Activated CD8-positive, alpha-beta memory T cell treated with anti-CD3 and anti-CD28 coated beads for 4 hours (primary cell): ENCODE results near the gene IFT27.

ENCODE experiments used
- DNase-seq, 2 donors: peaks; one replicate each; pipeline ENCODE4 v3.0.0-alpha.2; 2020; ENCODE audit warnings: low read depth in 2 of 2

IFT27 gene

DNA sequence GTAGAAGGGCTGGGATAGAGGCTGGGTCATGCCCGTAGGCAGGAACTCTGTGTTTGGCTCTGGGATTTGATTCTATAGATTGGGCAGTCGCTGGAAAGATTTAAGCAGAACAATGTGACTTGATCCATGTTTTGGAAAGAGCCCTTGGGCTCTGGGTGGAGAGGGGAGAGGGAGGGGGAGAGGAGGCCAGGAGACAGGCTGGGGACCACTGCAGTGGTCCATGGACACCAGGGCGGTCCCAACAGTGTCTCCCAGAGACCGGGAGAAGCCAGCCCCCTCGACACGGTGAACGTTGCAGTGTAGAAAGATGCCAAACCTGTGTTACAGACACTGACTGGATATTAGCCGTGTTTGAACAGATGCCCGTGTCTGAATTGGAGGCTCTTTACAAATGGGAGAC is 21.5 kb upstream of the IFT27 start:
- DNase-seq, result no peak

DNA sequence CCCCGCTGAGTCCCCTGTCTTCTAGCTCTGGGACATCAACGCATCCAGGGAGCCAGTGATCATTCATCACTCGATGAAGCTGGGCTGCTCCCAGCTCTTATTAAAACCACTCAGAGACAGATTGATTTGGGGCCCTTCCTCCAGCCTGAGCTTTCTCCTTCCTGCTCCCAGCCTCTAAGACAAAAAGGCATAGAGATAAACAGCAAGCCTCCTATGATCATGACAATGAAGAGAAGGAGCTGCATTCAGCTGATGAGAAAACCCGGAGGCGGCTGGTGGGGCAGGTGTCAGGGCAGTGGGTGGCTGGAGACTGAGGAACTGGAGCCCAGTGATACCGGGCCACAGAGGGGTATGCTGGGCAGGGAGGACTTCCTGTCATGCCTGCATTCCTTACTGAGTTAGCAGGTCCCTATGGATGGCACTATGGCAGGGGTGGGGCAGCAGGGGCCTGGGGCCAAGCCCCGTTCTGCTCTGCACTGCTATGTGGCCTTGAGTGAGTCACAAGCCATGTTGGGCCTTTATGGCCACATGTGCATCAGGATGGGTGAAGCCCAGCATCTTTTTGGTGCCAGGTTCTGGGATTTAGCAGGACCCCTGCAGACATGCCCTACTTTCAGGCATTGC is 20.7 kb upstream of the IFT27 start:
- no peak for DNase-seq

DNA sequence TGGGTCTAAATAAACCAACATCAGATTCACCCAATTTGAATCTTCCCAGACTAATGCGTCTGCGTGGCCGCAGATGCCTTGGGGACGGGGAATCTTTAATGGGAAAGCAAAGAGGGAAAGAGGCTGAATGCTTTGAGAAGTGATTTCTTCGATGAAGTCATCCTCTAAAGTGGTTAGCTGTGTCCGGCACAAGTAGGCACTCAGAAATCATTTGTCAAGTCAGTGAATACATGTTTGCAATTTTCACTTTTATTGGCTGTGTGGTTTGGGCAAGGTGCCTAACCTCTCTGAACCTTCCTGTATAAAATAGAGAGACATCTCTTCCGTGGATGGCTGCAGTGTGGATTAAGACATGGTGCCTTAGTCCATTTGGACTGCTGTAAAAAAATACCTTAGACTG is 19.7 kb upstream of the IFT27 start:
- DNase-seq, result no peak

DNA sequence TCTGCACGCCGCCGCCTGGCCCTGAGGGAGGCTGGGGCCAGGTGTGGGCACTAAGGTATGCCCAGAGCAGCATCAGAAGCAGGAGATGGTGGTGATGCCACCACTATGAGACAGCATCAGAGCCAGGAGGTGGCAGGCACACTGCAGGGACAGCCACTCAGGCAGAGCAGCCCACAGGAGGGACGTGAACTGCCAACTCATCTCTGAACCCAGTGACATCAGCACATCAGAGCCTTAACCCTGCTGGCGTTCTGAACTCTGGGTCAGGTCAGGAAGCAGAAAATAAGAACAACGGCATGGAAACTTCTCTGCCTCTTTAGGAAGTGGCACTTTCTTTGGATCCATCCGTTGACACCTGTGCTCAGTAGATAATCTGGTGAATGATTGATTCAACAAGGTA is 14.7 kb upstream of the IFT27 start:
- no peak for DNase-seq

DNA sequence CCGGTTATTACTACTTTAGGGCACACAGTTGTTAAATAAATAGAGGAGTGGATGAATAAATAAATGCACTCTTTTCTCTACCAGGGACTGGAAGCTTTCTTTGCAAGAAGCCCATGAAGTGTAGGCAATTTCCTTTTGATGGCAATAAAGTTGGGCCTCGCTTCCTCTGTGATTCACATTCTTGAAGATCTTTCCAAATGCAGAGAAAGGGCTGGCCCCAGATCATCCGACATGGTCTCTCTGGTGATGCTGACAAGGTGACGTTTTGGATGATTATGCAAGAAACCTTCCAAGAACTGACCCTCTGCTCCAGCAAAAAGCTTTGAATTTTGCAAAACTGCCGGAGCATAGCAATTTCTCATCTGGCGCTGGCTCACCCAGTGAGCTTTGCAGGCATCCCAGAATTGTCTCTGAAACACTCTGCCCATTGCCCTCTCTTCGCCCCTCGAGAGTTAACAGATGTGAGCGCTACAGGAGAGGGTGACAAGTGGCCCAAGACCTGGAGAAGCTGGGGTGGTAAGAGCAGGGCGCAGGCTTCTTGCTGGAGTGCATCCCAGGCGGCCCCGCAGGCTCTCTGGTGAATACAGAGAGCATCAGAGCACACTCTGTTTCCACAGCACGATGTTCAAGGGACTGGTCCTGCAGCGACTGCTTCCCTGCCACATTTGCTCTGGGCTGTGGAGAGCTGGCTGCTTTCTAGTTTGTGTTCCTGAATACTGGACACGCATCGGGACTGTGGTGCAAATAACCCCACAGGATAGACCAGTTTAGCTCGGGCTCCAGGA is 11.5 kb upstream of the IFT27 start:
- DNase-seq, result no peak

DNA sequence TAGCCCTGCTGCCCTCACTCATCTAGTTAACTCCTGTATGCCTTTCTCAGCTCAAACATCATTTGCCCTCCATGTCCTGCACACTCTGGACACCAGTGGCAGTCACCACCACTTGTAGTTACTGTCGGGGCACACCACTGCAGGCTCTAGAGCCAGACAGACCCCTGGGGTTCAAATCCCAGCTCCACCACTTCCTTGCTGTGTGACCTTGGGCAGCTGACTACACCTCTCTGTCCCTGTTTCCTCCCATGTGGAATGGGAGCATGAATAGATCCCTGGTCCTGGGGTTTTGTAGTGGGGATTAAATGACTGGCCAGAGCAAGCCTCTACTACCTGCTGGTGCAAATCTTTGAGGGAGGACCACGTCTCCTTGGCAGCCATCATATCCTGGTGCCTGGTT is 7.8 kb upstream of the IFT27 start:
- no peak for DNase-seq

DNA sequence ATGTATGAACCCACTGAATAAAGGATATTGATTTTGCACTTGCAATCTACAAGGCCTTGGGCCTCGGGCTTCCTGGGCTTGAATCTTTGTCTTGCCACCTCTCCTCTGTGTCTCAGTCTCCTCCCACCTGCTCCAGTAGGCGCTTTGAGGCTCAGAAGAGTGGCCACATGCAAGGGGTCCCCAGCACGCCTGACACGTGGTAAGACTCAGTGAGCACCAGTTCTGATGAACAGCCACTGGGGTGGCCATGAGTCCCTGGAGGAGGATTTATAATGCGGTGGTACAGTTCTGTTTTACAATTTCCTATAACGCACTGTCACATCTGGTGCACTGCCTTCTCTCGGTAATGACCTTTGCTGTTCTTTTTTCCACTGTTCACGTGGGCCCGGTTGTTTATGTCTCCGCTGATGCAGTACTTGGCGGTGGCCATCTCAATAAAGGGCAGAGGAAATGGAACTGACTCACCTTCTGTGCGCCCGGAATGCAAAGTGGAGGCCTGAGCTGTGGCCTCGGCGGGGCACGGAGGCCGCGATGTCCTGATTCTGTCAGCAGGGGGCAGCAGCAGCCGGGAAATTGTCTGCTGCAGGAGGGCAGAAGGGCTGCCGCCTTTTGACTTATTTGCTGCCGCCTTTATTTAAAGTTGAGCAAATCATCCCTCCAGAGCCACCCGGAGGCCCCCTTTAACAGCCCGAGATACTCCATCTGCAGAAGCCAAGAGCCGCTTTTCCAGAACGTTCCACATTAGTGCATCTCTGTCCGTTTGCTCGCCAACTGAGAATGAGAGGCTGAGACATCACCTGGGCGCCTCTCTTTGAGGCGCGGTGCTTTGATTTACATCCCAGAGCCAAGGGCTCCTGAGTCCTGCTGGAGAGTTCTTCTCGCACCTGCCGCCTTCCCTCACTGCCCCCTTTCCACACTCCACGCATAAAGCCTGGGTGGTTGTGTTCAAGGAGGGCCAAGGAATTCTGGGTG is 6.0 kb upstream of the IFT27 start:
- peak; percentile 71 to 82 for DNase-seq

DNA sequence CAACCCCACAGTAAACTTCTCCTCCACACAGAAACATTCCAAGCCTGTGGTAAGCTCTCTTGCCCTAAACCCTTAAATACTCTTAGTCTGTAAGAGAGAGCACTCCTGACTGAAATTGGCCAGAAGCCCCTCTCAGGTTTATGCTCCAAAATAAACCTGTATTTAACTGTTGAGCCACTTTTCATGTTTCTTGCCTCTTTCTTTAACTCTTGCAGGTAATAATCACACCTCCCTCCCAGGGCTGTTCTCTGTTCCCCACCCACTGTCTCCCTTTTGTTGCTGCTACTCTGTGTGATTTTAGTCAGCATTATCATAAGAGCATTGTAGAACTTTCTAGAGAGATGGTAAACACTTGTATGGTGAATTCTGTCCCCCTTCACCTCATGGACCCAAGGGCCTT is 2.1 kb upstream of the IFT27 start:
- DNase-seq, result no peak

DNA sequence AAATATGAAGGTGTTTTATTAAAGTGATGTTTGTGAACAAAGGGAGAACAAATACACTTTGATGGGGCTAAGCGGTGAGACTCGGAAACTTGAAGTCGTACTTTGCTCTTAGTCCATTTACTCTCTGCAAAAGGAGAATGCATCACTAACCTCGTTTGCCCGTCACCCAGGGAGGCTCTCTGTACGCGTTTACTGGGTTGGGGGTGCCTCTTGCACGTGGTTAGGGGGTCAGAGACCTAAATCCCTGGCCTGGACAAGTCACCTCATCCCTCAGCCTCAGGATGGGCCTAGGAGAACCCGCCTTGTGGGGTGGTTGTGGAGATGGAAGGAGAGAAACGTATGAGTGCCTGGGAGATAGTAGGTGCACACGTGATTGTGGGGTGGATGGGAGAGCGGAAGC is 803 bp upstream of the IFT27 start:
- no peak for DNase-seq

DNA sequence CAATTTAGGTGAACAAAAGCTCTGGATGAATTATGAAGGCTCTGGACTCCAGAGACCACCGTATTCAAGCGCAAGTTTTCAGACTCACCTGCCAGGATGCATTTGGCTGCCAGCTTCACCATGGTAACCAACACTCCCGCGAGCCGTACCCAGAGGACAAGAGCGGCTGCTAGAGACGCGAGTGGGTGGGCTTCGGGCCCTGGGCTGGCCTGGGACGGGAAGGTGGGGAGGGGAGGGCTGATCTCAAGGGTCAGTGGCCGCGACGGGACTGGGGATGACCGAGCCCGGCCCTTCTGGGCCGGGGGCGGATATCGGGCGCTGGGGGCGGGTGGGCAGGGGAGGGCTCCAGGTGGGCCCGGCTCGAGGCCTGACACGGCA is 344 bp downstream of the IFT27 start:
- DNase-seq, result no peak

DNA sequence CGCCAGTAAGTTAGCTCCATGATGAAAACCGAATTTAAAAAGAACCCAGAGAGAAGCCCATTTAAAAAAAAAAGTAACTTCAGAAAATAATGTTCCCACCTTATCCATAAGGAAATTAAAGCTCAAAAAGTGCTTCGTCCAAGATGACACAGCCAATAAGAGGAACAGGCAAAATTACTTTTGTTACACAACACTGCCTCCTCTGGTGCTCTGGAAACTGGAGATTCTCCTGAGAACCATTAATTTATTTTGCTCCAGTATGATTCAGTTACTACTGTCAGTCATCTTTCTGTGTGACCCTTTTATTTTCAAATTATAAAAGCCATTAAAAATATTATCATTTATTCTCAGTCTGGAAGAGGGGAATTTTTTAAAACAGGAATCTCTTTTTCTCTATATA is 2.0 kb downstream of the IFT27 start:
- no peak for DNase-seq

DNA sequence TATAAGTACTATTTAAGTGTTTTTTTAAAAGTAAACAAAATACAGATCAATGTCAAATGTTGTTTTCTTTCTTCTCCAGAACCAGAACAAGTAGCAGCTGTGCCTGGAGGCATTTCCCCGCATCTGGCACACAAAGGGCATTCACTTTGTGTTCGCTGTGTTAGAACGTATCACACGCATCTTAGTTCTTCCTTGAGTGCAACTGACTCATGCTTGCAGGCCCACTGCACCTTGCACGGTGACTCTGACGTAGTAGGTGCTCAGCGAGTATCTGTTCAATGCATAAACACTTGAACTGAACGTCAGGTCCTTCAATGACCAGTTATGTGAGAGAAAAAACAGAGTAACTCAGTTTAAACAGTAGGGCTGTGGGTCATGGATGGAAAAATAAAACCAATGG is 3.5 kb downstream of the IFT27 start:
- no peak for DNase-seq

DNA sequence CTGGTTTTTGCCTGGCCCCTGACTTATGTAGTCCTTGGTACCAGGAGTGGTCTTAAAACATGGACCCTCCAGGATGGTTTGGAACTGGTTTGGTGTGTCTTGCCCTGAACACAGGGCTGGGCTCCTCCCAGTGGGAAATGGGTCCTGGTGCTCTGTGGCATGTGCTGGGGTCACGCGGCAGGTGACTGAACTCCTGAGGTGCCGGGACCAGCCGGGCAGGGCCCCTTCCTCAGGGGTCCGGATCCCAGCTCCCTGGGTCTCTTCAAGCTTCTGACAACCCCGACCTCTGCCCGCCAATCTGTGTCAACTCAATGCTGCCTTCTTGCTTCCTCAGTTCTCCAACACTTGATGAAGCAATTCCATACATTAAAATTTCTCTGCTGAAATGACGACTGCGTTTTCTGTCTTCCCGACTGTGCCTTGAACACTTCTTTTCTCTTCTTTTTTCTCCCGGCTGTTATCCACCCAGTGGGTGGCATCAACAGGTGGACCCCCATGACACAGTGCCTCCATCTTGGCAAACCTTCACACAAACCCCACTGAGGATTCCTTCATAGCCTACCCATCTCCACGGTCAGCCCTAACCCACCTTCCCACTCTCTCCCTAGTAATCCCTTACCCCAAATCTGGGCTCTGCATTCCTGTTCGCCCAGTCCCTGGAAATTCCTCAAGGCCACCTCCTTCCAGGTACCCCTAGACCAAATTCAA is 4.4 kb downstream of the IFT27 start:
- no peak for DNase-seq

DNA sequence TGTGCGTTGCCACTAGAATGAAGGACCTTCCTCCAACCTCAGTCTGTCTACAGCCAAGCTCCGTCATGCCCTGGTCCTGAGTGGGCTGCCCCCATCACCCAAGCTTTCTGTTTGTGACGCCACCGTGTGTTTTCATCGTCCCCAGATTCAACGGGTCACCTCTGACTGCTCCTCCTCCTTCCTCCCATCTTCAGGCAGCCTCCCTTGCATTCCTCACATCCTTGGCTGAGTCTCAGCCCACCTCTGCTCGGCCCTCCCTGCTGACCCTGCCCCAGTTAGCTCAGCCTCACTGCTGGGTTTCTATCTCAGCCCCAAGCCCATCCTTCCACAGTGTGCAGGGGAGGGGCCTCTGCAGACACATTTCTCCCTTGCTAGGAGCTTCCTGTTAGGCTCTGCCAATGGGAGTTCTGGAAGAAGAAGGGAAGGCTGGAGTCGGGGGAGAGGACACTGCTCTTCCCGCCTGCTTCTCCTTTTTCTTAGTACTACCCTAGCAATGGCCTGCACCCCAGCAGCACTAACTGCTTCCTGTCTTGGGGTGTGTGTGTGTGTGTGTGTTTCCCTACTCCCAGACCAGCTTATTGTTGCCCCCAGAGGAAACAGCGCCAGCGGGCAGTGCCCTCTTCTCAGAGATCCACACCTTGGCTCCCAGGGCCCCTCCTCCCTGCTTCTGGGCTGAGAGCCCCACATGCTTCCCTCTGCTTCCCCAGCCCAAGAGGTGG is 5.2 kb downstream of the IFT27 start:
- DNase-seq, result no peak

DNA sequence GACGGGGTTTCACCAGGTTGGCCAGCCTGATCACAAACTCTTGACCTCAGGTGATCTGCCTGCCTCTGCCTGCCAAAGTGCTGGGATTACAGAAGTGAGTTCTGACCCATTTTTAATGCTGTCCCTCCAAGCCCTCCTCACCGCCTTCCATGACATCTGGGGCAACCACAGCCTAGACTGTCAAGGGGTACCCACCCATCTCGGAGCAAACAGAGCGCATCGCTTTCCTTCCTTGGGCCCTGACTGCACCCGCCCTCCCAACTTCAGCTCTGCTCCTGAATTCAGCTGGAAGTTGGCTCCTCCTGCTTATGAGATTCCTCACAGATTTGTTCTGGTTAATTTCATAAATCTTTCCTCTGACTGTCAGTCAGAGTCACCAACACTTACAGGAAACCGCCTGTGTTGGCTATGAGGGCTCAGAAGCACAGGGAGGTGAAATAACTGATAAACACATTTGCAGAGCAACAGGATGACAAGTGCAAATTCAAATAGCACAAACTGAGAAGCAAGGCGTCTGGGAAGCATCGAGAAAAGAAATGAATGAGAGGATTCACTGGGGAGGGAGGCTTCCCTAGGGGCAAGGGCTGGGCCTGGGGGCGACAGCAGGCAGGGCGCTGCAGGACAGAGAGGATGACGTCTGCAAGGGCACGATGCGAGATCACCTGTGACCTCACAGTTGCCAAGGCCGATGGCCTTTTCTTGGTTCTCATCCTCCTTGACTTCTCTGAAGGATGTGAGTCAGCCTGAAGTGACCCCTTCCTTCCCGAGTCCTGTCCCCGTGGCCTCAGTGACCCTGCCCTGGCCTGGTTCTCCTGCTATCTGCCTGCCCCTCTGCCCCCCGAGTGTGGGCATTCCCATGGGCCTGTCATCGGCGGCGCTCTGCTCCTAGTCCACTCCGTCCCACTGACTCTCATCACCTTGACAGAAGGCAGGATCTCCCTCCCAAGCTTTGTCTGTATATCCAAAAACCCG is 6.1 kb downstream of the IFT27 start:
- no peak for DNase-seq

DNA sequence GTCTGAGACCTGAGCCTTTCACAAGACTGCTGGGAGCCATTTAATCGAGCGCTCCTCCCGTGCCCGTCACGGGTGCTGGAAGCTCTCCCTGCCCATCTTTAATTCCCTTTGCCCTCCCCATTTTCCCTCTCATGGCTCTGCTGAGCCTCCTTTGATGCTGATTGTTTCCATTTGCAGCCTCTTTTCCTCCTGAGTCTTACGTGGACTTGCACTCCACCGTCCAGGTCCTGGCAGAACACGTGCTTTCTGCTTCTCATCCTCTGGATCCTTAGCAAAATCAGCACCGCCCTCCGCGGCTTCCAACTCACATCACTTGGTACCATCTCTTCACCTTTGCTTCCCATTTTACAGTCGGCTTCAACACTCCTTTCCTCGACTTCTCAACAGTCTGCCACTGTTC is 7.3 kb downstream of the IFT27 start:
- no peak for DNase-seq

DNA sequence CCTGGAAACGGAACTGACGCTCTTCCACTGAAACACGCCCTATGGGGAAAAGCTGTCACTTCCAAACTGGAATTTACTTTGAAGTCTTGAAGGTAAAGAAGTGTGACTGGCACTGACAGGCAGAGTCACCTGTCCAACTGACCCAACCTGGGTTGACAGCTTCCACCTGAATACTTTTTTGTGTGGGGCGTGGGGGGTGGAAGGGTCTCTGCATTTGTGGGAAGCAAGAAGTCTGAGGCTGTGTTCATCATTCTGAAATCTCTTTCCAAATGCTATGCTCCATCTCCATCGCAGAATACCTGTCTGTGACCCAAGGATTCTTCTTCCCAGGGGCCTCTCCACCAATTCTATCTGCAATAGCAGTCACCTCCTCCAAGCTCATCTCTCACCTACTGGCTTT is 7.8 kb downstream of the IFT27 start:
- no peak for DNase-seq

DNA sequence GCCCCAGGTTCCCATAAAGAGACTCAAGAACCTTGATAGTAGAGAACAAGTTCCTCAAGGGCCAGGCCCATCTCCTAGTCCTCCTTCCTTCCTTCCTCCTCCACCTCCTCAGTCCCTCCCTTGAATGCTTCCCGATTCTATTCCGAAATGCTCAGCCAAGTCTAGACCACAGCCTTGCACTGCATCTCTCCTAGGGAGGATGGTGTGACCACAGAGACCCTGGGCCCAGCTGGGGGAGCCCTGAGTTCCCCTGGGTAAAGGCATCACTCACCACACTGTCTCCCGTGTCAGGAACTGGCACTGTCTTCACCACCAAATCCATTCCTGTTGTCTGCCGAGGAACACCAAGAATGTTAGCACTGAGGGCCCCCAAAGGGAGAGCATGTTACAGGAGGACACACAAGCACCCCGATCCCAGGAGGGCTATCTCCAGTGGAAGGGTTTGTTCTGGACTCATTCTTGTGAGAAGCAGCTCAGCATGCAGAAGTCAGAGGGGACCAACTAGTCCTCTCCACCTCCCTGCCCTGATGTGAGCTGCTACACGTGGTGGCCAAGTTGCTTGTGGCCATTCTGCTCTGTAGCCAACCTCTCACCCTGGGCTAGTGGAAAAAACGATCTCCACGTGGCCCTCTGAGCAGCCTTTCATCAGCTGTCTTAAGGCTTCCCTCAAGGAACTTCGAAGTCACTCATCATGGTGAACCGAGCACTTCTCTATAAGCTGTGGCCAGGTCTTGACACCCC is 8.7 kb downstream of the IFT27 start:
- no peak for DNase-seq

DNA sequence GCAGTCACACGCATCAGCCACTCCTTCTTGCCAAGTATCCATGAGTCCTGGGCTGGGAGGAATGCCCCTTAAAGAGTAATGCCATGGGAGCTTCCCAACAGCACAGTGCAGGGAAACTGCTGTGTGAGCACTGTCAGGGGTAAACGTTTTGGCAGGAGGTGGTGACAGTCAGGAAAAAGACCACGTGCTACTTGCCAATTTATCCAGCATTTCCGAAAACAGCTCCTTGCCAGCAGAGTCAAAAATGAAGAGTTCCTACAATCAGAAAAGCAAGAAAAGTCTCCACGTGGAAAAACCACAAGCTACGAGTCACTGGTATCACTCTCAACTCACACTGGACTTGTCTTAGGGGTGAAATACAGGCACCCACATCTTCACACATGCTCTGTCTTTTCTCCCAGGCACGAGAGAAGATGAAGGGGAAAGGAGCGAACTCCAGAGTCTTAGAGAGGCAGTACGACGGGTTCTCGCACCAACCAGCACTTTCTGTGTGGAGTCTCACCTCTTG is 9.9 kb downstream of the IFT27 start:
- DNase-seq, result no peak
